ENCODE data around the gene MPRIP.

MPRIP gene

DNA sequence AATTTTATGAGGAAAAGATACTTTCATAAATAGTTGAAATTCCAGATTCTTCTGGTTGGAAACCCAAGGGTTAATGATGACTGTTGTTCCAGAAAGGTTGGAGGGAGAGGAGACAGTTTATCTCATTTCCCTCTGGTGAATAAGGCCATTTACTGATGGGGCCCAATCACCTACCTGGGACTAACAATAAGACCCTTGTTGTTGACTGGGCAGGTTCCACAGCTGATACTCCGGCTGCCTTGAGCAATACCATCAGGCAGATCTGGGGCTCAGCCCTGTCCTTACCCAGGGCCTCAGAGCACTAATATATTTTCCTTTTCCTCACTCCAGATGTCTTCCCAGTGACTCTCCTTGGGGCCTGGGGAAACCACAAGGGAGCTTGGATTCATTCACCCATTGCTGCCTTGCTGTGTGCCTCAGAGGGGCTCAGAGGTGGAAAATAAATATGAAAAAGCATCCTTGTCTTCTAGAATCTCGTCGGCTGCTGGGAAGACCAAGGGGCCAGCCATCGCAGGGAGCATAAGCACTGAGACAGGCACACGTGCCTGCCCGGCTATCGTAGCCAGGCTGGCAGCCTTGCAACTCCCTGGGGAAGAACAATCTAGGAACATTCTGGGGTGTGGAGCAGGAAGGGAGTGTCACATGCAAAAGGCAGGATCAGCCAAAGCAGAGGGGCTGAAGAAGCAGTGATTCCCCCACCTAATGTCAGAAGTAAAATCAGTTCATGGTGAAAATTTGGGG, 54.4 kb downstream of the MPRIP start:
- POLR2A ChIA-PET, result no interaction called here
- no peak for TF ChIP-seq MYNN (tag by site-specific recombination; IDR thresholded peaks at IDR 0.05; ENCODE audit: borderline replicate concordance)
- TF ChIP-seq ZBTB48 (tag by site-specific recombination; IDR thresholded peaks at IDR 0.05), result no peak
- TF ChIP-seq KLF9 (tag by site-specific recombination; IDR thresholded peaks at IDR 0.05; ENCODE audit: low read depth), result no peak
- no peak for TF ChIP-seq ZFP37 (tag by site-specific recombination; IDR thresholded peaks at IDR 0.05)
- no peak for TF ChIP-seq BCL11A (tag by site-specific recombination; IDR thresholded peaks at IDR 0.05; ENCODE audit: low read depth)
- TF ChIP-seq, protein P1, sequence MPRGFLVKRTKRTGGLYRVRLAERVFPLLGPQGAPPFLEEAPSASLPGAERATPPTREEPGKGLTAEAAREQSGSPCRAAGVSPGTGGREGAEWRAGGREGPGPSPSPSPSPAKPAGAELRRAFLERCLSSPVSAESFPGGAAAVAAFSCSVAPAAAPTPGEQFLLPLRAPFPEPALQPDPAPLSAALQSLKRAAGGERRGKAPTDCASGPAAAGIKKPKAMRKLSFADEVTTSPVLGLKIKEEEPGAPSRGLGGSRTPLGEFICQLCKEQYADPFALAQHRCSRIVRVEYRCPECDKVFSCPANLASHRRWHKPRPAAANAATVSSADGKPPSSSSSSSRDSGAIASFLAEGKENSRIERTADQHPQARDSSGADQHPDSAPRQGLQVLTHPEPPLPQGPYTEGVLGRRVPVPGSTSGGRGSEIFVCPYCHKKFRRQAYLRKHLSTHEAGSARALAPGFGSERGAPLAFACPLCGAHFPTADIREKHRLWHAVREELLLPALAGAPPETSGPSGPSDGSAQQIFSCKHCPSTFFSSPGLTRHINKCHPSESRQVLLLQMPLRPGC (tag by site-specific recombination; IDR thresholded peaks at IDR 0.05), result no peak
- TF ChIP-seq ZXDB (tag by site-specific recombination; IDR thresholded peaks at IDR 0.05), result no peak
- no peak for TF ChIP-seq ZBTB1 (tag by site-specific recombination; IDR thresholded peaks at IDR 0.05)
- no peak for TF ChIP-seq ZNF433 (tag by site-specific recombination; IDR thresholded peaks at IDR 0.05; ENCODE audit: low read depth)
- TF ChIP-seq, protein P2, sequence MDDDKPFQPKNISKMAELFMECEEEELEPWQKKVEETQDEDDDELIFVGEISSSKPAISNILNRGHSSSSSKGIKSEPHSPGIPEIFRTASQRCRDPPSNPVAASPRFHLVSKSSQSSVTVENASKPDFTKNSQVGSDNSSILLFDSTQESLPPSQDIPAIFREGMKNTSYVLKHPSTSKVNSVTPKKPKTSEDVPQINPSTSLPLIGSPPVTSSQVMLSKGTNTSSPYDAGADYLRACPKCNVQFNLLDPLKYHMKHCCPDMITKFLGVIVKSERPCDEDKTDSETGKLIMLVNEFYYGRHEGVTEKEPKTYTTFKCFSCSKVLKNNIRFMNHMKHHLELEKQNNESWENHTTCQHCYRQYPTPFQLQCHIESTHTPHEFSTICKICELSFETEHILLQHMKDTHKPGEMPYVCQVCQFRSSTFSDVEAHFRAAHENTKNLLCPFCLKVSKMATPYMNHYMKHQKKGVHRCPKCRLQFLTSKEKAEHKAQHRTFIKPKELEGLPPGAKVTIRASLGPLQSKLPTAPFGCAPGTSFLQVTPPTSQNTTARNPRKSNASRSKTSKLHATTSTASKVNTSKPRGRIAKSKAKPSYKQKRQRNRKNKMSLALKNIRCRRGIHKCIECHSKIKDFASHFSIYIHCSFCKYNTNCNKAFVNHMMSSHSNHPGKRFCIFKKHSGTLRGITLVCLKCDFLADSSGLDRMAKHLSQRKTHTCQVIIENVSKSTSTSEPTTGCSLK (tag by site-specific recombination; IDR thresholded peaks at IDR 0.05), result no peak
- no peak for TF ChIP-seq ZNF514 (tag by site-specific recombination; IDR thresholded peaks at IDR 0.05)
- TF ChIP-seq ZNF600 (tag by site-specific recombination; IDR thresholded peaks at IDR 0.05), result no peak
- no peak for TF ChIP-seq ZNF23 (tag by site-specific recombination; IDR thresholded peaks at IDR 0.05; ENCODE audit: borderline replicate concordance)
- no peak for TF ChIP-seq ZNF114 (tag by site-specific recombination; IDR thresholded peaks at IDR 0.05)

DNA sequence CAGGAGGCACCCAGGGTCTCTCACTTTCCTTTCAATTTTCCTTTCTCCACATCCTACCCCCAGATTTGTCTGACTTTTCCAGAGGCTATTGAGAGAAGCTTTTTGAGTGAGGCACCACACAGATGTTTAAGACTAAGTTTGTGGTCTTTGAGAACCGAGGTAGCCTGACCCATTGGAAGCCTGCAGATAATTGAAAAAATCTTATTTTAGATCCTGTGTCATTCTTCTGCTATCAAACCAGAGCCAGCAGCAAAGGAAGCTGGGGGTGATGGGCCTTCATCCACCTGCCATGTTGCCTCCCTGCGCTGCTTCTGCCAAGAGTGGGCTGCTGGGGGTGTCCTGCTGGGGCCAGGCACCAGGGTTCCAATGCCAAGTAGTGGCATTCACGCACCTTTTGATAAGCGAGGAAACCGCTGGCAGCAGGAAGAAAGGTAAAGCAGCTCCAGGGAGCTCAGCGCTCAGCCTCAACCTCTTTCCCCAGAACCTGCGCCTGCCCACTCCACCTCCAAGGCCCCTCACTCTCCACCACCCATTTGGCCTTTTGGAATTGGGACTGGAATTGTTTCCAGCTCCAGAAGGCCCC, 55.6 kb downstream of the MPRIP start:
- 0 out of 2 replicates have a peak, but pooled peaks cover under 1% of the 10 kb centered on the region for H3K4me1 ChIP-seq (ENCODE audit: control insufficient read depth, insufficient read depth, low read length)
- POLR2A ChIA-PET, result no interaction called here
- CTCF ChIA-PET, result no interaction called here
- H3K36me3 ChIP-seq (ENCODE audit: control insufficient read depth in 2 of 2, insufficient read depth in 1 of 2, low read length in 2 of 2), result peaks cover 0 to 42% of the 10 kb centered on the region in 2 experiments; a peak in 2 of 3 replicates
- no peaks in the 10 kb centered on the region for H3K9me3 ChIP-seq (ENCODE audit: control insufficient read depth, insufficient read depth, low read depth, low read length)
- H3K4me3 ChIP-seq (ENCODE audit: low read depth, low read length), result no peak overlapping the region
- H3K27ac ChIP-seq (ENCODE audit: extremely low read depth, low read depth, low read length), result no peak overlapping the region
- TF ChIP-seq ZNF416 (tag by site-specific recombination; IDR thresholded peaks at IDR 0.05) (no peak), ZNF548 (tag by site-specific recombination; IDR thresholded peaks at IDR 0.05) (no peak), ZNF341 (tag by site-specific recombination; IDR thresholded peaks at IDR 0.05; ENCODE audit: low read depth) (no peak), ZNF530 (tag by site-specific recombination; IDR thresholded peaks at IDR 0.05; ENCODE audit: low read depth) (no peak), ZNF785 (tag by site-specific recombination; IDR thresholded peaks at IDR 0.05) (no peak), GLIS1 (tag by site-specific recombination; IDR thresholded peaks at IDR 0.05) (no peak), ZNF596 (tag by site-specific recombination; IDR thresholded peaks at IDR 0.05) (no peak), REPIN1 (tag by site-specific recombination; IDR thresholded peaks at IDR 0.05; ENCODE audit: low read depth) (no peak)
- TF ChIP-seq, protein P3, sequence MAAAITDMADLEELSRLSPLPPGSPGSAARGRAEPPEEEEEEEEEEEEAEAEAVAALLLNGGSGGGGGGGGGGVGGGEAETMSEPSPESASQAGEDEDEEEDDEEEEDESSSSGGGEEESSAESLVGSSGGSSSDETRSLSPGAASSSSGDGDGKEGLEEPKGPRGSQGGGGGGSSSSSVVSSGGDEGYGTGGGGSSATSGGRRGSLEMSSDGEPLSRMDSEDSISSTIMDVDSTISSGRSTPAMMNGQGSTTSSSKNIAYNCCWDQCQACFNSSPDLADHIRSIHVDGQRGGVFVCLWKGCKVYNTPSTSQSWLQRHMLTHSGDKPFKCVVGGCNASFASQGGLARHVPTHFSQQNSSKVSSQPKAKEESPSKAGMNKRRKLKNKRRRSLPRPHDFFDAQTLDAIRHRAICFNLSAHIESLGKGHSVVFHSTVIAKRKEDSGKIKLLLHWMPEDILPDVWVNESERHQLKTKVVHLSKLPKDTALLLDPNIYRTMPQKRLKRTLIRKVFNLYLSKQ (tag by site-specific recombination; IDR thresholded peaks at IDR 0.05; ENCODE audit: borderline replicate concordance), result no peak
- TF ChIP-seq, protein P4, sequence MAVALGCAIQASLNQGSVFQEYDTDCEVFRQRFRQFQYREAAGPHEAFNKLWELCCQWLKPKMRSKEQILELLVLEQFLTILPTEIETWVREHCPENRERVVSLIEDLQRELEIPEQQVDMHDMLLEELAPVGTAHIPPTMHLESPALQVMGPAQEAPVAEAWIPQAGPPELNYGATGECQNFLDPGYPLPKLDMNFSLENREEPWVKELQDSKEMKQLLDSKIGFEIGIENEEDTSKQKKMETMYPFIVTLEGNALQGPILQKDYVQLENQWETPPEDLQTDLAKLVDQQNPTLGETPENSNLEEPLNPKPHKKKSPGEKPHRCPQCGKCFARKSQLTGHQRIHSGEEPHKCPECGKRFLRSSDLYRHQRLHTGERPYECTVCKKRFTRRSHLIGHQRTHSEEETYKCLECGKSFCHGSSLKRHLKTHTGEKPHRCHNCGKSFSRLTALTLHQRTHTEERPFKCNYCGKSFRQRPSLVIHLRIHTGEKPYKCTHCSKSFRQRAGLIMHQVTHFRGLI (tag by site-specific recombination; IDR thresholded peaks at IDR 0.05), result no peak

More for the DNA sequence above, 54.4 kb downstream of the MPRIP start:
- CTCF ChIA-PET, result interaction anchor here (1.0 kb wide), 1 partner anchor 30 kb away, joined by 3 read pairs; no protein-coding TSS in a partner anchor
- H3K4me1 ChIP-seq (ENCODE audit: control insufficient read depth, insufficient read depth, low read length), result 0 out of 2 replicates have a peak, but pooled peaks cover 4% of the 10 kb centered on the region
- no peak overlapping the region for H3K4me3 ChIP-seq (ENCODE audit: low read depth, low read length)
- H3K27ac ChIP-seq (ENCODE audit: extremely low read depth, low read depth, low read length), result no peak overlapping the region
- peaks cover 0 to 32% of the 10 kb centered on the region in 2 experiments; a peak in 2 of 3 replicates for H3K36me3 ChIP-seq (ENCODE audit: control insufficient read depth in 2 of 2, insufficient read depth in 1 of 2, low read length in 2 of 2)
- H3K9me3 ChIP-seq (ENCODE audit: control insufficient read depth, insufficient read depth, low read depth, low read length), result no peaks in the 10 kb centered on the region
